GM12875 (cell line): ENCODE results near the gene ZNF773.
A peak's percentile ranks its signal among the peaks of the same experiment; 100 is the strongest.
"Not testable (repeated sequence)": the region's sequence is repeated elsewhere in the genome, so short reads cannot be mapped to it uniquely, and the experiment has no call there.

Source experiments
- H3K4me3 ChIP-seq: one replicate; pipeline ENCODE4 v1.5.1; 2011; ENCODE audit warnings: low read depth, low read length, control low read depth
- TF ChIP-seq, protein P1 (sequence below): IDR thresholded peaks from 2 replicates; pipeline ENCODE4 v1.5.1; 2011; ENCODE audit warnings: low read depth, mild to moderate bottlenecking, control low read depth, inconsistent platforms, low read length, moderate library complexity, borderline replicate concordance; ENCODE audit not compliant: insufficient read depth

Gene ZNF773

GRCh38 chr19:57499680-57500395 is at the start of gene ZNF773:
Gene ZNF773 (plus strand): TSS chr19:57499938. CDS start chr19:57500081, 143 bp downstream.
- peak within 1 kb of the TSS; percentile 77 for H3K4me3 ChIP-seq

GRCh38 chr19:57452307-57452706 is 47.4 kb upstream of the ZNF773 start:
- H3K4me3 ChIP-seq = no peak overlapping the region
- TF ChIP-seq, protein P1, sequence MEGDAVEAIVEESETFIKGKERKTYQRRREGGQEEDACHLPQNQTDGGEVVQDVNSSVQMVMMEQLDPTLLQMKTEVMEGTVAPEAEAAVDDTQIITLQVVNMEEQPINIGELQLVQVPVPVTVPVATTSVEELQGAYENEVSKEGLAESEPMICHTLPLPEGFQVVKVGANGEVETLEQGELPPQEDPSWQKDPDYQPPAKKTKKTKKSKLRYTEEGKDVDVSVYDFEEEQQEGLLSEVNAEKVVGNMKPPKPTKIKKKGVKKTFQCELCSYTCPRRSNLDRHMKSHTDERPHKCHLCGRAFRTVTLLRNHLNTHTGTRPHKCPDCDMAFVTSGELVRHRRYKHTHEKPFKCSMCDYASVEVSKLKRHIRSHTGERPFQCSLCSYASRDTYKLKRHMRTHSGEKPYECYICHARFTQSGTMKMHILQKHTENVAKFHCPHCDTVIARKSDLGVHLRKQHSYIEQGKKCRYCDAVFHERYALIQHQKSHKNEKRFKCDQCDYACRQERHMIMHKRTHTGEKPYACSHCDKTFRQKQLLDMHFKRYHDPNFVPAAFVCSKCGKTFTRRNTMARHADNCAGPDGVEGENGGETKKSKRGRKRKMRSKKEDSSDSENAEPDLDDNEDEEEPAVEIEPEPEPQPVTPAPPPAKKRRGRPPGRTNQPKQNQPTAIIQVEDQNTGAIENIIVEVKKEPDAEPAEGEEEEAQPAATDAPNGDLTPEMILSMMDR = no peak

DNA sequence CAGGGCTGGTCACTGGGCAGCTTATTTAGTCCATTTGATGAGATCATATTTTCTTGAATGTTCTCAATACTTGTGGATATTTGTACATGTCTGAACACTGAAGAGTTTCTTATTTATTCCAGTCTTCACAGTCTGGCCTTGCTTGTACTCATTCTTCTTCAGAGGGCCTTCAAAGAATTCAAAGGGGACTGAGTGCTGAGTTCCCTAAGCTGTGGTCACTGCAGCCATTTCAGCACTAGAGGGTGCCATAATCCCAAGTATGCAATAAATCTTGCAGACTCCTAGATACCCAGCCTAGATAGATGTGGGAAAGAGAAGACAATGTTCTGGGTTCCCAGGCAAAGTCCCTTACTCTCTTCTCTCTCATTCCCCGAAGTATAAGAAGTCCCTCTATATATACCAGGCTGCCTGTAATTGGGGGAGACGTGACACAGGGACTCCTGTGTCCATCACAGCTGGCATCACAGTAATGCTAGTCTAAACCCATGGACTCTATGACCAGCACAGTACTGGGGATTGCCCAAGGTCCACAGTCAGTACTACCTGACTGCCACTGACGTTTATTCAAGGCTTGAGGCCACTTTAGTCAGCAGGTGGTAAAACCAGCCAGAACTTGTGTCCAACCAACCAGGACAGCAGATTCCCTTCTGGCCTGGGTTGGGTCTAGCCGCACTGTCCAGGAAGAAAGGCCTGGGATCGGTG is 33.9 kb upstream of the ZNF773 start:
- no peak overlapping the region for H3K4me3 ChIP-seq
- TF ChIP-seq, protein P1 = peak; percentile 42; the same call in 1 of the 2 replicates

DNA sequence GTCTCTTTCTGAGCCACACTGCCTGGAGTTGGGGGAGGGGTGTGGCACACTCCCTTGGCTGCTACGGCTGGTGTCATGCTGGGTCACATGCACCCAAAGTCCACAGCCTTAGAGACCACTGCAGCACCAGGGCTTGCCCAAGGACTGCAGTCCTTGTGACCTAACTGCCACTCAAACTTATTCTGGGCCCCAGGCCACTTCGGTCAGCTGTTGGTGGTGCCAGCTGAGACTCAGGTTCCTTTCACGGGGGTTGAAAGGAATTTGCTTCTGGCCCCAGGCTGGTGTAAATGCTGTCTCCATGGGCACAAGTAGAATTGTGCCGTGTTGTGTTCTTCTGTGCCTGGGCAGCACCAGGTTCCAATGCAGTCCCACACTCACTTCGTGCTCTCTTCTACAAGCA is 33.2 kb upstream of the ZNF773 start:
- no peak overlapping the region for H3K4me3 ChIP-seq
- TF ChIP-seq, protein P1 = no peak

GRCh38 chr19:57473646-57474045 is 26.1 kb upstream of the ZNF773 start:
- no peak overlapping the region for H3K4me3 ChIP-seq
- TF ChIP-seq, protein P1 = no peak

- TF ChIP-seq, protein P1 = peak; percentile 76
- H3K4me3 ChIP-seq = peak within 1 kb of the TSS; percentile 70
Observed at GRCh38 chr19:57477191-57478008, 22.3 kb upstream of the ZNF773 start, which contains the start of gene ZNF772. Gene ZNF772 (minus strand): TSS chr19:57477566. CDS start chr19:57477309, 257 bp downstream.

DNA sequence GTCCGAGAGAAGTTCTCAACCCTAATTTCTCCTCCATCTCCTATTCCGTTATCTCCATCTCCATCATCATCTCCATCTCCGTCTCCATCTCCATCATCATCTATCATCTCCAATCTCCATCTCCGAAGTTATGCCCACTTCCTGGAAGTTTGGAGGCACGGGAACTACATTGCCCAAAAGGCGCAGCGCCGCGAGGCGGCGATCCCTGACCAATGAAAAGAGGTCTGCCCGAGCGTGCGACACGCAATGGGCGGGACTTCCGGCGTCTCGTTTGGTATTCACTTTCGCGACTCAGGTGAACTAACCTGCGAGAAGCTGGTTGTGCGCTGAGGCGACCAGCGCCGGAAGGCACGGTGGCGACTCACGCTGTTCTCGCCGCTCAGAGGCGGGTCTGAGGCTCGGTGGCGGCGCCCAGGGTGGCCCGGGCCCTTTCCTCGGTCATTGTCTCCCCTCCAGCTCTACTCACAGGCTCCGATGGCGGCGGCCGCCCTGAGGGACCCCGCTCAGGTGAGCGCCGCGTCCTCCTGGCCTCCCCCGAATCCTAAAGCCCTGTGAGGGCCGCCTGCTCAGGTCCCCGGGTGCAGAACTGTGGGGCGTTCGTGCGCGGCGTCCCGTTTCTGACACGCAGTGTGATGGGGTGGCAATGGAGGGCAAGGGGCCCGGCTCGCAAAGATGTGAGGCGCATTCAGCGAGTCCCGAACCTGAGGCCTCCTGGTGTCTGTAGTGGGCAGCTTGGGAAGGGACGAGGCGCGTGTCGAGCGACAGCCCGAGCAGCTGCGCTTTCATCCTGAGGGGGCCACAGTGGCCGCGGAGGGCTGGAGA is 12.1 kb upstream of the ZNF773 start, which contains the start of gene ZNF419:
TSS of gene ZNF419 (plus strand) at position 274 of the 822 bp plus-strand sequence. CDS start at position 475, 201 bp downstream.
- peak within 1 kb of the TSS; percentile 94 for H3K4me3 ChIP-seq

GRCh38 chr19:57488299-57488644 is 11.5 kb upstream of the ZNF773 start:
- H3K4me3 ChIP-seq = not testable (repeated sequence)

GRCh38 chr19:57499332-57499679 is 432 bp upstream of the ZNF773 start:
- not testable (repeated sequence) for H3K4me3 ChIP-seq

GRCh38 chr19:57500400-57500799 is 662 bp downstream of the ZNF773 start:
- H3K4me3 ChIP-seq = peak overlapping the region; percentile 11
